MCF 10A (cell line): ENCODE data around the gene MYL5. TPM values are rescaled to one million over a fixed set of nuclear protein-coding genes. Genes with fewer than 3 reads are reported as not detected.
A peak's percentile ranks its signal among the peaks of the same experiment; 100 is the strongest.

Experiments used
- BruUV-seq: library from RNA; stranded (reverse); fragments of 400-500 nt; replicated peaks from 2 replicates; lab custom pipeline; 2021; lab: Mats Ljungman, UMichigan
- CTCF ChIA-PET: fragments of 300-600 bp; sonication (Branson Sonifier 250); formaldehyde crosslinking; extraction: SDS; loops from one replicate; lab custom pipeline; 2021; ENCODE audit warnings: antibody characterized with exemption, inconsistent platforms; lab: Yijun Ruan, JAX
- POLR2A ChIA-PET: fragments of 300-600, 350-650 bp; sonication (Branson Sonifier 250); formaldehyde crosslinking; extraction: SDS; loops from one replicate; lab custom pipeline; 2020; ENCODE audit warnings: antibody characterized with exemption, inconsistent platforms; lab: Yijun Ruan, JAX
- DNase-seq: peaks from one replicate; pipeline ENCODE4 v3.0.0-alpha.2; 2018; ENCODE audit not compliant: unreplicated experiment
- H3K27ac Mint-ChIP-seq: one replicate; pipeline ENCODE4 v1.8.0; 2022; ENCODE audit warnings: mild to moderate bottlenecking, low read depth, mixed read lengths; ENCODE audit not compliant: unreplicated experiment
- H3K27me3 Mint-ChIP-seq: one replicate; pipeline ENCODE4 v1.8.0; 2022; ENCODE audit warnings: mixed read lengths; ENCODE audit not compliant: insufficient read depth, unreplicated experiment
- H3K36me3 Mint-ChIP-seq: one replicate; pipeline ENCODE4 v1.8.0; 2022; ENCODE audit warnings: mild to moderate bottlenecking, moderate library complexity, mixed read lengths; ENCODE audit not compliant: insufficient read depth, unreplicated experiment
- H3K4me1 Mint-ChIP-seq: one replicate; pipeline ENCODE4 v1.8.0; 2022; ENCODE audit warnings: mixed read lengths; ENCODE audit not compliant: insufficient read depth, unreplicated experiment
- H3K4me3 Mint-ChIP-seq: one replicate; pipeline ENCODE4 v1.8.0; 2022; ENCODE audit warnings: mild to moderate bottlenecking, moderate library complexity, mixed read lengths; ENCODE audit not compliant: unreplicated experiment
- H3K9me3 Mint-ChIP-seq: one replicate; pipeline ENCODE4 v1.8.0; 2022; ENCODE audit warnings: mixed read lengths; ENCODE audit not compliant: unreplicated experiment
- intact Hi-C: fragments of 100-400 bp; cut with micrococcal nuclease; formaldehyde crosslinking; loops from 2 replicates; pipeline ENCODE4 v1.14.1; 2022
- total RNA-seq: library from RNA; stranded (reverse); gene quantifications from 2 replicates; pipeline ENCODE4 v1.2.3, GENCODE V29; 2022
- TF ChIP-seq, protein P1 (sequence below): fragments of 200-600 bp; IDR thresholded peaks from one replicate; pipeline ENCODE4 v1.8.0; 2022; ENCODE audit warnings: antibody characterized with exemption, mild to moderate bottlenecking; ENCODE audit not compliant: unreplicated experiment

Gene MYL5
- total RNA-seq, 1 experiment from 2014 or later = 32.9 TPM

- Mint-ChIP-seq H3K4me3 (no peak overlapping the region), H3K36me3 (peaks cover 12% of the 10 kb centered on the region), H3K27me3 (no peaks in the 10 kb centered on the region), H3K4me1 (peaks cover 15% of the 10 kb centered on the region), H3K9me3 (no peaks in the 10 kb centered on the region), H3K27ac (no peak overlapping the region)
- CTCF ChIA-PET = no interaction called here
- BruUV-seq = no TSS peak
- intact Hi-C loops = no loop called here
- TF ChIP-seq, protein P1, sequence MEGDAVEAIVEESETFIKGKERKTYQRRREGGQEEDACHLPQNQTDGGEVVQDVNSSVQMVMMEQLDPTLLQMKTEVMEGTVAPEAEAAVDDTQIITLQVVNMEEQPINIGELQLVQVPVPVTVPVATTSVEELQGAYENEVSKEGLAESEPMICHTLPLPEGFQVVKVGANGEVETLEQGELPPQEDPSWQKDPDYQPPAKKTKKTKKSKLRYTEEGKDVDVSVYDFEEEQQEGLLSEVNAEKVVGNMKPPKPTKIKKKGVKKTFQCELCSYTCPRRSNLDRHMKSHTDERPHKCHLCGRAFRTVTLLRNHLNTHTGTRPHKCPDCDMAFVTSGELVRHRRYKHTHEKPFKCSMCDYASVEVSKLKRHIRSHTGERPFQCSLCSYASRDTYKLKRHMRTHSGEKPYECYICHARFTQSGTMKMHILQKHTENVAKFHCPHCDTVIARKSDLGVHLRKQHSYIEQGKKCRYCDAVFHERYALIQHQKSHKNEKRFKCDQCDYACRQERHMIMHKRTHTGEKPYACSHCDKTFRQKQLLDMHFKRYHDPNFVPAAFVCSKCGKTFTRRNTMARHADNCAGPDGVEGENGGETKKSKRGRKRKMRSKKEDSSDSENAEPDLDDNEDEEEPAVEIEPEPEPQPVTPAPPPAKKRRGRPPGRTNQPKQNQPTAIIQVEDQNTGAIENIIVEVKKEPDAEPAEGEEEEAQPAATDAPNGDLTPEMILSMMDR = no peak
- DNase-seq = no peak
- POLR2A ChIA-PET = no interaction called here
Measured at GRCh38 chr4:682490-683172, 8.3 kb downstream of the MYL5 start.

DNA sequence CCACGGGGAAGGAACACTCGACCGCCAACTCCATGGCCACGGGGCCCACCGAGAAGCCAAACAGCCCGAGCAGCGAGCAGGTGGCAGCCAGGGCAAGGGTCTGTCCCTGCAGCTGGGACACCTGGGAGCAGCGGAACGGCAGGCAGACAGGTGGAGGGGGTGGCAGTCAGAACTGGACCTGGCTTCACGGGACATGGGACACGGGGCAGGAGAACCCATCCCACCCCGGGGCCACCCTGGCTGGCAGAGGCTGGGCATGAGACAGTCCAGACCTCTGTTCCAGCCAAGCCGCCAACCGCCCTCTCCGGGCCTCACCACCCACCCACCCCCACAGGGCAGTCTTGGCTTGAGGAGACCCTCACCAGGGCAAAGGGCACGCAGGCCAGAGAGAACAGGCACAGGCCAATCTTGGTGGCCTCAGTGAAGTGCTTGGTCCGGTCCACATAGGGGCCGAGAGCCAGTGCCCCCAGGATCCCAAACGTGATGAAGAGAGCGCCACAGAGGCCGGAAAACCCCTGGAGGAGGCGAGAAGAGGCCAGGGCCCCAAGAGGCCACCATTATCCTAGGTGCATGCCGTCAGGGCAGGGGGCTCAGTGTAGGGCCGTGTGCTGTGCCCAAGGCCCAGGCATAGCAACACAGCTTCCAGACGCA lies 9.0 kb downstream of the MYL5 start:
- Mint-ChIP-seq H3K36me3 (peaks cover 8% of the 10 kb centered on the region), H3K27ac (no peak overlapping the region), H3K9me3 (no peaks in the 10 kb centered on the region), H3K27me3 (no peaks in the 10 kb centered on the region), H3K4me1 (peaks cover 11% of the 10 kb centered on the region), H3K4me3 (no peak overlapping the region)
- POLR2A ChIA-PET = no interaction called here
- no TSS peak for BruUV-seq
- TF ChIP-seq, protein P1 = no peak
- no peak for DNase-seq
- CTCF ChIA-PET = interaction anchor here (0.6 to 2.0 kb wide), 5 partner anchors 8 to 34 kb away, joined by 3 to 7 read pairs (median 3); no protein-coding TSS in a partner anchor
- intact Hi-C loops = no loop called here

DNA sequence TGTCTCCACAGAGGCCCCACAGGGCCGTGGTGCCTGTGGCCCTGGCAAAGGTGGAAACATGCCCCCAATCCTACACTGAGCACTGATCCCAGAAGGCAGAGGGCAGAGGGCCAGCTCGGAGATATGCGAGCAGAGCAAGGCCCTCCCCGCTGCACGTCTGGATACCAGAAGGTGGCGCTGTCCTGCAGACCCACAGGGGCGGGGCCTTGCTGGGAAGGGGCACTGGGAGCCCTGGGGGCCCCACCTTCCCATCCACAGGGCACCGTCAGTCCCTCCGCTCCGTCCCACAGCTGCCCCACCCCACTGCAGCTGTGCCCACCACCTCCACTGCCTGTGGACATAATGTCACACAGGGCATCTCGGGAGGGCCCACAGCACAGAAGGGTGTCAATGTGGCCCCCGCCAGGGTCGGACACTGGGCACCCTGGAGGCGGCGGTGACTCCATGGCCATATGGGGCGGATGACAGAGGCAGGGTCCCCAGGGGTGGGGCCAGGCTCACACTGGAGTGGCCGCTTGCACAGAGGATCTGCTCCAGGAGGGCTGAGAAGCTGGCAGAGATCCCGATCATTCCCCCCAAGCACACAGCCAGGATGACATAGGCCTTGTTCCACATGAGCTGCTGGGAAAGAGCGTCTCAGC lies 9.8 kb downstream of the MYL5 start:
- CTCF ChIA-PET = interaction anchor here (0.6 to 2.0 kb wide), 7 partner anchors 9 to 73 kb away, joined by 3 to 7 read pairs (median 3); no protein-coding TSS in a partner anchor
- no peak overlapping the region for H3K27ac Mint-ChIP-seq
- DNase-seq = peak; percentile 71
- H3K4me1 Mint-ChIP-seq = peaks cover 11% of the 10 kb centered on the region
- no peaks in the 10 kb centered on the region for H3K27me3 Mint-ChIP-seq
- H3K4me3 Mint-ChIP-seq = no peak overlapping the region
- intact Hi-C loops = no loop called here
- TF ChIP-seq, protein P1 = peak; percentile 55
- POLR2A ChIA-PET = no interaction called here
- no TSS peak for BruUV-seq
- no peaks in the 10 kb centered on the region for H3K9me3 Mint-ChIP-seq
- H3K36me3 Mint-ChIP-seq = peaks cover 5% of the 10 kb centered on the region
